H1 (cell line): Measurements from ENCODE around the gene JOSD1.

Source experiments
- ATF3 ChIP-seq: IDR thresholded peaks from 2 replicates; pipeline ENCODE4 v1.6.1; 2011; ENCODE audit warnings: low read depth, mild to moderate bottlenecking, low read length; ENCODE audit not compliant: insufficient read depth
- CTCF ChIP-seq, 3 experiments: IDR thresholded peaks; 1 replicate in 2 of 3; 2 replicates in 1 of 3; pipeline versions ENCODE4 v1.5.1 to v1.6.1; 2011; ENCODE audit warnings: low read length in 3 of 3, mild to moderate bottlenecking in 3 of 3, inconsistent platforms in 2 of 3, low read depth in 1 of 3, moderate library complexity in 1 of 3; ENCODE audit not compliant: insufficient read depth in 1 of 3; ENCODE audit errors: control extremely low read depth in 1 of 3
- EP300 ChIP-seq, 2 experiments: IDR thresholded peaks; 1 replicate in 1 of 2; 2 replicates in 1 of 2; pipeline ENCODE4 v1.6.1; 2011 to 2012; ENCODE audit warnings: low read depth in 2 of 2, low read length in 2 of 2, mild to moderate bottlenecking in 2 of 2, borderline replicate concordance in 1 of 2, inconsistent platforms in 1 of 2, moderate library complexity in 1 of 2
- FOSL1 ChIP-seq: IDR thresholded peaks from 2 replicates; pipeline ENCODE4 v1.6.1; 2011; ENCODE audit warnings: mild to moderate bottlenecking, low read depth, low read length, moderate library complexity; ENCODE audit not compliant: insufficient read depth
- GABPA ChIP-seq: IDR thresholded peaks from 2 replicates; pipeline ENCODE4 v1.6.1; 2011; ENCODE audit warnings: mild to moderate bottlenecking, low read length, moderate library complexity, borderline replicate concordance; ENCODE audit not compliant: insufficient read depth
- MAFK ChIP-seq: IDR thresholded peaks from 2 replicates; pipeline ENCODE4 v1.6.1; 2012; ENCODE audit warnings: low read depth, mild to moderate bottlenecking, improper control_type of control experiment, low read length
- POLR2AphosphoS5 ChIP-seq: IDR thresholded peaks from 2 replicates; pipeline ENCODE4 v1.6.1; 2011; ENCODE audit warnings: low read depth, low read length
- RAD21 ChIP-seq, 2 experiments: IDR thresholded peaks in 1 of 2; conservative IDR thresholded peaks in 1 of 2; 2 replicates each; pipeline ENCODE4 v1.6.1; 2011; ENCODE audit warnings: low read depth in 2 of 2, low read length in 2 of 2, improper control_type of control experiment in 1 of 2, inconsistent platforms in 1 of 2, mild to moderate bottlenecking in 1 of 2, moderate library complexity in 1 of 2
- SP1 ChIP-seq: IDR thresholded peaks from 2 replicates; pipeline ENCODE4 v1.6.1; 2011; ENCODE audit warnings: low read depth, low read length
- SRF ChIP-seq: IDR thresholded peaks from 2 replicates; pipeline ENCODE4 v1.6.1; 2011; ENCODE audit warnings: mild to moderate bottlenecking, low read depth, low read length, moderate library complexity
- TCF12 ChIP-seq: IDR thresholded peaks from 2 replicates; pipeline ENCODE4 v1.6.1; 2011; ENCODE audit warnings: low read depth, mild to moderate bottlenecking, low read length

DNA sequence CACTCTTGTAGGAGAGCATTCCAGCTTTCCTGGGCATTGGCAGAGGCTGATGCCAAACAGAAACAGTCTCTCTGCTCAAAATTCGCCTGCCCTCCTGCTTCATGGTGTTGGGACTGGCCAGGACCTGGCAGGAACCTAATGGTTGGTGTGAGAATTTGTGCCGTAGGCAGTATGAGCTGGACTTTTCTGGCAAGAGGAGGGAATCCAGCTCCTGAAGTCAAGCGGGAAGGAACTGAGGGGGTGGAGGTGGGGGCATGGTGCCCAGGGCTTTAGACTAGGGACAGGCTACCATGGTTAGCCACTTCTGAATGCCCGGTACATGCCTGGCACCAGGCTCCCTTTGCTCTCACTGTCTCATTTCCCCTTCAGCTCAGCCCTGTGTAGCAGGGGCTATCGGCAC is 25.9 kb downstream of the JOSD1 start:
- TF ChIP-seq ATF3, result no peak
- no peak for TF ChIP-seq POLR2AphosphoS5
- TF ChIP-seq MAFK, result no peak
- no peak for TF ChIP-seq CTCF (IDR thresholded peaks at IDR 0.05; ENCODE audit: control extremely low read depth in 1 of 3, insufficient read depth in 1 of 3, low read depth in 1 of 3, low read length in 3 of 3)
- TF ChIP-seq SRF, result no peak
- TF ChIP-seq RAD21 (IDR thresholded peaks at IDR 0.05 in 1 of 2, conservative IDR thresholded peaks at IDR 0.05 in 1 of 2; ENCODE audit: low read depth in 2 of 2, low read length in 2 of 2), result no peak
- no peak for TF ChIP-seq FOSL1
- TF ChIP-seq EP300 (IDR thresholded peaks at IDR 0.05; ENCODE audit: borderline replicate concordance in 1 of 2, low read depth in 2 of 2, low read length in 2 of 2), result no peak
- TF ChIP-seq GABPA, result no peak
- no peak for TF ChIP-seq TCF12
- no peak for TF ChIP-seq SP1
